Activated T-cell treated with anti-CD3 and anti-CD28 coated beads, Interleukin-2, amount 50 U/mL, for 72 hours (primary cell): ENCODE data around the gene TC2N. TPM values are rescaled to one million over a fixed set of nuclear protein-coding genes. Genes with fewer than 3 reads are reported as not detected.
A peak's percentile ranks its signal among the peaks of the same experiment; 100 is the strongest.

ENCODE experiments used
- ATAC-seq, 2 donors: fragments of 150-1000 bp; cut with Tn5 transposase; replicated peaks in 1 of 2; 2 replicates each; pipeline ENCODE4 v1.10.0; 2021; ENCODE audit warnings: moderate library complexity in 2 of 2, mild to moderate bottlenecking in 1 of 2
- DNase-seq, 2 donors: peaks; one replicate each; pipeline ENCODE4 v3.0.0; 2021 to 2022; ENCODE audit warnings: mixed read lengths in 1 of 2
- H3K27ac Mint-ChIP-seq: one replicate; pipeline ENCODE4 v1.8.0; 2022; ENCODE audit warnings: mild to moderate bottlenecking, moderate library complexity, mixed read lengths
- H3K27me3 Mint-ChIP-seq: one replicate; pipeline ENCODE4 v1.8.0; 2022; ENCODE audit warnings: low read depth, mixed read lengths
- H3K36me3 Mint-ChIP-seq, 2 donors: one replicate each; pipeline ENCODE4 v1.8.0; 2022; ENCODE audit warnings: mixed read lengths in 2 of 2, mild to moderate bottlenecking in 1 of 2; ENCODE audit not compliant: insufficient read depth in 2 of 2
- H3K4me1 Mint-ChIP-seq: one replicate; pipeline ENCODE4 v1.8.0; 2022; ENCODE audit warnings: low read depth, mixed read lengths
- H3K4me3 Mint-ChIP-seq, 2 donors: one replicate each; pipeline ENCODE4 v1.8.0; 2022; ENCODE audit warnings: mild to moderate bottlenecking in 2 of 2, mixed read lengths in 2 of 2, moderate library complexity in 2 of 2
- H3K9me3 Mint-ChIP-seq, 2 donors: one replicate each; pipeline ENCODE4 v1.8.0; 2022; ENCODE audit warnings: mixed read lengths in 2 of 2
- total RNA-seq, 2 donors: library from RNA; stranded (reverse); gene quantifications; one replicate each; pipeline ENCODE4 v1.2.3, GENCODE V29; 2022

Gene TC2N
- total RNA-seq, 2 donors from 2014 or later, result 38.1 to 55.4 TPM

GRCh38 chr14:91884664-91885063 is 17.3 kb upstream of the TC2N start:
- DNase-seq, result no peak
- Mint-ChIP-seq H3K36me3 (no peaks in the 10 kb centered on the region), H3K4me1 (peaks cover 21% of the 10 kb centered on the region), H3K9me3 (no peaks in the 10 kb centered on the region), H3K27me3 (no peaks in the 10 kb centered on the region), H3K4me3 (no peak overlapping the region), H3K27ac (no peak overlapping the region)
- no peak for ATAC-seq

GRCh38 chr14:91883753-91884152 is 16.4 kb upstream of the TC2N start:
- Mint-ChIP-seq H3K27ac (no peak overlapping the region), H3K4me1 (peaks cover 16% of the 10 kb centered on the region), H3K9me3 (no peaks in the 10 kb centered on the region), H3K36me3 (no peaks in the 10 kb centered on the region), H3K4me3 (no peak overlapping the region), H3K27me3 (no peaks in the 10 kb centered on the region)
- no peak for ATAC-seq
- no peak for DNase-seq

DNA sequence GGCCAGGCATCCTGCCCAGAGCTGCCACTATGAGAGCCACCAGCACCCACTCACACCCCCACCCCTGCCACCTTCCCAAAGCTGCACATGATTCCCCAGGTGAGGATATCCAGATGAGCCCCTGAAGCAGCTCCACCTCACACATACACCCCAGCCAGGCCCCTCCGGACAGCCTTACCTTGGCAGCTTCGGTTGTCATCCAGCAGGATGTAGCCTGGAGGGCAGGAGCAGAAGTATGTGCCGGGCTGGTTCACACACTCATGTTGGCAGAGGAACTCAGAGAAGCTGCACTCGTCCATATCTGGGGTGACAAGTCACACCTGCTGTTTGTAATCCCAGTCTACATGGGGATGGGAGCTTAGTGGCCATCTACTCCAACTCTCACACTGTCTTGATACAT is 15.4 kb upstream of the TC2N start:
- no peak overlapping the region for H3K27ac Mint-ChIP-seq
- H3K36me3 Mint-ChIP-seq, result no peaks in the 10 kb centered on the region
- H3K27me3 Mint-ChIP-seq, result no peaks in the 10 kb centered on the region
- peaks cover 23% of the 10 kb centered on the region for H3K4me1 Mint-ChIP-seq
- H3K9me3 Mint-ChIP-seq, result no peaks in the 10 kb centered on the region
- no peak for ATAC-seq
- no peak overlapping the region for H3K4me3 Mint-ChIP-seq
- no peak for DNase-seq

- H3K4me3 Mint-ChIP-seq, result no peak overlapping the region
- H3K27ac Mint-ChIP-seq, result no peak overlapping the region
- DNase-seq, result no peak
- ATAC-seq, result no peak
- no peaks in the 10 kb centered on the region for H3K27me3 Mint-ChIP-seq
- no peaks in the 10 kb centered on the region for H3K9me3 Mint-ChIP-seq
- no peaks in the 10 kb centered on the region for H3K36me3 Mint-ChIP-seq
- H3K4me1 Mint-ChIP-seq, result peaks cover 27% of the 10 kb centered on the region
These were observed 15.0 kb upstream of the TC2N start for GRCh38 chr14:91882369-91882768.

GRCh38 chr14:91879196-91879595 is 11.9 kb upstream of the TC2N start:
- no peak for ATAC-seq
- Mint-ChIP-seq H3K9me3 (no peaks in the 10 kb centered on the region), H3K4me1 (peaks cover 53% of the 10 kb centered on the region), H3K4me3 (no peak overlapping the region), H3K27ac (no peak overlapping the region), H3K27me3 (no peaks in the 10 kb centered on the region), H3K36me3 (no peaks in the 10 kb centered on the region)
- no peak for DNase-seq

DNA sequence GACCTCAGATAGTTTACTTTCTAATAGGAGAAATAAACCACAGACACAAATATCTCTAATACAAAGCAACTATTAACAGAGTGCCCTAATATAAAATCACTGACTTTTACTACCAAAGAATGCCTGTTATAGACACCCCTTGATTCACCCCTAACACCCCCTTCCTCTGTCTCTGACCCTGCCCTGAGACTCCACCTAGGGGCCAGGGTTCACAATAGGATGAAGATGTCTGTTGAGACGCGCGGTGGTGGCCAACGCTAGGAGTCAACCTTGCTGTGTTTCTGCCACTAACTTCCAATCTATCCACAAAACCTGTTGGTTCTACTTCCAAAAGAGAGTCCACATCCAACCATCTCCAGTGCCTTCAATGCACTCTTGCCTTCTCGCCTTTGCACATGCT is 10.9 kb upstream of the TC2N start:
- no peak overlapping the region for H3K27ac Mint-ChIP-seq
- ATAC-seq, result no peak
- no peaks in the 10 kb centered on the region for H3K9me3 Mint-ChIP-seq
- DNase-seq, result no peak
- no peak overlapping the region for H3K4me3 Mint-ChIP-seq
- H3K27me3 Mint-ChIP-seq, result no peaks in the 10 kb centered on the region
- no peaks in the 10 kb centered on the region for H3K36me3 Mint-ChIP-seq
- peaks cover 62% of the 10 kb centered on the region for H3K4me1 Mint-ChIP-seq

- Mint-ChIP-seq H3K4me3 (no peak overlapping the region), H3K4me1 (peaks cover 70% of the 10 kb centered on the region), H3K27ac (no peak overlapping the region), H3K27me3 (no peaks in the 10 kb centered on the region), H3K36me3 (no peaks in the 10 kb centered on the region), H3K9me3 (no peaks in the 10 kb centered on the region)
- ATAC-seq (no peak), DNase-seq (no peak)
These were observed 10.1 kb upstream of the TC2N start for GRCh38 chr14:91877376-91877915.

DNA sequence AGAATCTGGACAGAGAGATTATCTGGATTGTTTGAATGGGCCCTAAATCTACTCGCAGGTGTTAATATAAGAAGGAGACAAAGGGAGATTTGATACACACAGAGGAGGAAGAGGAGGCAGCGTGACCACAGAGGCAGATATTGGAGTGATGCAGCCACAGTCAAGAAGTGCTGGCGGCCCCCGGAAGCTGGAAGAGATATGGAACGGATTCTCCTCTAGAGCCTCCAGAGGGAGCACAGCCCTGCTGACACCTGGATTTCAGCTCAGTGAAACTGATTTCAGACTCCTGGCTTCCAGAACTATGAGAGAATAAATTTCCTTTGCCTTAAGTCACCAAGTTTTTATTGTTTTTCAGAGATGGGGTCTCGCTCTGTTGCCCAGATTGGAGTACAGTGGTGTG is 9.2 kb upstream of the TC2N start:
- no peak for DNase-seq
- Mint-ChIP-seq H3K4me3 (no peak overlapping the region), H3K27ac (no peak overlapping the region), H3K9me3 (no peaks in the 10 kb centered on the region), H3K27me3 (no peaks in the 10 kb centered on the region), H3K36me3 (no peaks in the 10 kb centered on the region), H3K4me1 (peaks cover 80% of the 10 kb centered on the region)
- no peak for ATAC-seq

- H3K4me1 Mint-ChIP-seq, result peaks cover 80% of the 10 kb centered on the region
- H3K4me3 Mint-ChIP-seq, result no peak overlapping the region
- H3K27me3 Mint-ChIP-seq, result no peaks in the 10 kb centered on the region
- ATAC-seq (no peak), DNase-seq (no peak)
- no peak overlapping the region for H3K27ac Mint-ChIP-seq
- H3K9me3 Mint-ChIP-seq, result no peaks in the 10 kb centered on the region
- H3K36me3 Mint-ChIP-seq, result no peaks in the 10 kb centered on the region
These were observed 8.4 kb upstream of the TC2N start for GRCh38 chr14:91875525-91876286.

DNA sequence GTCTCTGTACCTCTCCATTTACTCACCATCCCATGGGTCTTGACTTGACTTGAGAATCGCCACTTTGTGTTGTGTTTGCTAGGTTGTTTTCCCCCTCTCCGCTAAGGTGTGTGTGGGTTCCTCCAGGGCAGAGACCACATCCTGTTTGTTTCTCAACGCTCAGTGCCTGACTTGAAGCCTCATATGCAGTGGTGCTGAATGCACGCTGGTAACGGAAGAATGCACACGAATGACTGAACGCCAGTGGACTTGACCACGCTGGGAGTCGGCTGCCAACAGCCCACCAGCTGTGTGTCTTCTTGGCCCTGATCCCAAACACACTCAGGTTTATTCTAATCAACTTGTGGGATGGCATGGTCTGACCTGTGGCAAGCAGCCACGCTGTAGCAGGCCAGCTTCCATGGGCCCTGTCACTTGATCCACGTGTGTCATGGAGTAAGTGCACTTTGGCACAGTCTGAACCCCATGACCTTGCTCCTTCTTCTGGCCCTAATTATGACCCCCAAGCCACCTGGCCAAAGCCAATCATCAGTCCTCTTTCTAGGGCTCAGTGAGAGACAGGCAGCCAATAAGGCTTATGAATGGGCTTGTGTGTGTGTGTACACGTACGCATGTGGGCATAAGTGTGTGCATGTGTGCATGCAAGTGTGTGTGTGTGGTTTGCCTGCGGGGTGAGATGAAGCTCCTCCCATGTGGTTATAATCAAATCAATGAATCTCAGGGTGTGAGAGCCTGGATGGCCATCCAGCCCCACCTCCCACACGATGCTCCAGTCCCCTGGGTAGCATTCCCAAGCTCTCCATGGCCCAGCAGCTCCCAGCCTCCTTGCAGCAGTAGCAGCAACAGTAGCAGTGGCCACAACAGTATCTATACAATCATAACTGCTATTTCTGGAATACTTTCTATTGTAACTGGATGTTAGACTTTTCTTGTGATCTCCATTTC is 6.4 kb upstream of the TC2N start:
- H3K36me3 Mint-ChIP-seq, result no peaks in the 10 kb centered on the region
- peak overlapping the region; percentile 65 to 77 for H3K4me3 Mint-ChIP-seq
- peak overlapping the region; percentile 33 for H3K27ac Mint-ChIP-seq
- no peaks in the 10 kb centered on the region for H3K27me3 Mint-ChIP-seq
- no peaks in the 10 kb centered on the region for H3K9me3 Mint-ChIP-seq
- peak; percentile 85 to 89 for ATAC-seq
- H3K4me1 Mint-ChIP-seq, result peaks cover 91% of the 10 kb centered on the region
- peak; percentile 79 to 83 for DNase-seq

GRCh38 chr14:91872517-91873470 is 5.5 kb upstream of the TC2N start:
- ATAC-seq (no peak), DNase-seq (no peak)
- Mint-ChIP-seq H3K36me3 (no peaks in the 10 kb centered on the region), H3K27me3 (no peaks in the 10 kb centered on the region), H3K9me3 (no peaks in the 10 kb centered on the region), H3K4me3 (peak overlapping the region; percentile 65 to 77), H3K27ac (peak overlapping the region; percentile 86), H3K4me1 (peaks cover 94% of the 10 kb centered on the region)

DNA sequence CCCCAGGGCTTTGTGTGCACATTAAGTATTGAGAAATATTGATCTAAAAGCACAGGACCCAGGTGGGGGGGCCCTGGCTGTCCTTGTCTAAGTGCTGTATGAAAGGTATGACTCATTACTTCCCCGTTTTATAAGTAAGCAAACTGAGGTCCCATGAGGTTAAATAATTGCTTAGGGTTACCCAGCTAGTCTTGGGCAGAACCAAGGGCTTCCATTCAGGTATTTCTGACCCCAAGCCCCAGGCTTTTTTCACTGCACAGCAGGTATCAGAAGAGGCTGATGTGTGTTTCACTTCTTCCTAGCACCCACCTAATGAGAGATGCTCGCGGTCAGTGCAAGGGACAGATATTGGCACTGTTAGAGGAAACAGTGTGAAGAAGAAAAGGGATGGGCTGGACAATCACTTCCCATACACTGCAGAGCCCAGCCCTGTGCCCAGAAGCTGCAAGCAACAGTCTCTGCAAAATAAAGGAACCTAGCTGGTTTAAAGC is 4.7 kb upstream of the TC2N start:
- H3K36me3 Mint-ChIP-seq, result peaks cover 0 to 4% of the 10 kb centered on the region in 2 donors
- peak overlapping the region; percentile 65 to 77 for H3K4me3 Mint-ChIP-seq
- H3K9me3 Mint-ChIP-seq, result no peaks in the 10 kb centered on the region
- H3K27ac Mint-ChIP-seq, result peak overlapping the region; percentile 86
- H3K27me3 Mint-ChIP-seq, result no peaks in the 10 kb centered on the region
- H3K4me1 Mint-ChIP-seq, result peaks cover 94% of the 10 kb centered on the region
- DNase-seq (peak; percentile 56 to 57), ATAC-seq (peak; percentile 17 to 33)
